Stimulated activated naive CD8-positive, alpha-beta T cell treated with anti-CD3 and anti-CD28 coated beads, Interleukin-15, Interleukin-2, amounts not matched to agents 100 U/mL and 50 U/mL, for 24 hours (primary cell): Measurements from ENCODE around the gene CDH24.

Experiments
- ATAC-seq: fragments of 150-1000 bp; cut with Tn5 transposase; one replicate; pipeline ENCODE4 v1.10.0; 2021
- DNase-seq: peaks from one replicate; pipeline ENCODE4 v3.0.0; 2021

The CDH24 gene

GRCh38 chr14:23056956-23057756 lies at the start of gene CDH24:
CDH24 (minus strand) TSS chr14:23057520; CDS start chr14:23055733, 1,787 bp downstream.
- DNase-seq (peak; percentile 77), ATAC-seq (peak; percentile 71)

GRCh38 chr14:23106747-23107045 lies 49.4 kb upstream of the CDH24 start:
- ATAC-seq (no peak), DNase-seq (no peak)

- ATAC-seq = no peak
- no peak for DNase-seq
Observed at GRCh38 chr14:23105348-23105824, 48.1 kb upstream of the CDH24 start.

GRCh38 chr14:23104591-23105347 lies 47.4 kb upstream of the CDH24 start, which contains the start of gene CIROP:
CIROP (minus strand) TSS chr14:23104989; CDS start chr14:23104920, 69 bp downstream.
- no peak for ATAC-seq

GRCh38 chr14:23104070-23104590 lies 46.8 kb upstream of the CDH24 start:
- ATAC-seq = no peak

More at GRCh38 chr14:23104591-23105347, 47.4 kb upstream of the CDH24 start, which contains the start of gene CIROP:
- DNase-seq = no peak

GRCh38 chr14:23103581-23103980 lies 46.3 kb upstream of the CDH24 start:
- ATAC-seq (no peak), DNase-seq (no peak)

More at GRCh38 chr14:23104070-23104590, 46.8 kb upstream of the CDH24 start:
- DNase-seq = no peak

GRCh38 chr14:23102801-23103200 lies 45.5 kb upstream of the CDH24 start:
- no peak for DNase-seq
- ATAC-seq = no peak

GRCh38 chr14:23101986-23102625 lies 44.8 kb upstream of the CDH24 start:
- no peak for ATAC-seq
- no peak for DNase-seq

- ATAC-seq = peak; percentile 33
Observed at GRCh38 chr14:23101213-23101970, 44.1 kb upstream of the CDH24 start.

GRCh38 chr14:23099212-23099861 lies 42.0 kb upstream of the CDH24 start:
- DNase-seq (no peak), ATAC-seq (no peak)

More at GRCh38 chr14:23101213-23101970, 44.1 kb upstream of the CDH24 start:
- DNase-seq = no peak

- DNase-seq (no peak), ATAC-seq (no peak)
Observed at GRCh38 chr14:23097786-23098185, 40.5 kb upstream of the CDH24 start.

GRCh38 chr14:23095196-23096108 lies 38.1 kb upstream of the CDH24 start, which contains the start of gene C14orf119:
C14orf119 (plus strand) TSS chr14:23095505; CDS start chr14:23097659, 2,154 bp downstream.
- ATAC-seq = peak; percentile 96
- peak; percentile 99 for DNase-seq

- DNase-seq (peak; percentile 79), ATAC-seq (peak; percentile 49)
Observed at GRCh38 chr14:23094666-23095195, 37.4 kb upstream of the CDH24 start, which contains the start of gene ACIN1. ACIN1 (minus strand) TSS chr14:23095136; CDS start chr14:23095112, 24 bp downstream.

- DNase-seq (no peak), ATAC-seq (no peak)
Observed at GRCh38 chr14:23093991-23094665, 36.8 kb upstream of the CDH24 start.

GRCh38 chr14:23093526-23093925 lies 36.2 kb upstream of the CDH24 start:
- ATAC-seq = no peak
- DNase-seq = no peak

- DNase-seq (no peak), ATAC-seq (no peak)
Observed at GRCh38 chr14:23093104-23093503, 35.8 kb upstream of the CDH24 start.

- ATAC-seq = no peak
- DNase-seq = no peak
Observed at GRCh38 chr14:23091294-23092225, 34.2 kb upstream of the CDH24 start.

- no peak for ATAC-seq
- no peak for DNase-seq
Observed at GRCh38 chr14:23090254-23090636, 32.9 kb upstream of the CDH24 start.
